ENCODE measurements around the gene ZFR2.

The ZFR2 gene

DNA sequence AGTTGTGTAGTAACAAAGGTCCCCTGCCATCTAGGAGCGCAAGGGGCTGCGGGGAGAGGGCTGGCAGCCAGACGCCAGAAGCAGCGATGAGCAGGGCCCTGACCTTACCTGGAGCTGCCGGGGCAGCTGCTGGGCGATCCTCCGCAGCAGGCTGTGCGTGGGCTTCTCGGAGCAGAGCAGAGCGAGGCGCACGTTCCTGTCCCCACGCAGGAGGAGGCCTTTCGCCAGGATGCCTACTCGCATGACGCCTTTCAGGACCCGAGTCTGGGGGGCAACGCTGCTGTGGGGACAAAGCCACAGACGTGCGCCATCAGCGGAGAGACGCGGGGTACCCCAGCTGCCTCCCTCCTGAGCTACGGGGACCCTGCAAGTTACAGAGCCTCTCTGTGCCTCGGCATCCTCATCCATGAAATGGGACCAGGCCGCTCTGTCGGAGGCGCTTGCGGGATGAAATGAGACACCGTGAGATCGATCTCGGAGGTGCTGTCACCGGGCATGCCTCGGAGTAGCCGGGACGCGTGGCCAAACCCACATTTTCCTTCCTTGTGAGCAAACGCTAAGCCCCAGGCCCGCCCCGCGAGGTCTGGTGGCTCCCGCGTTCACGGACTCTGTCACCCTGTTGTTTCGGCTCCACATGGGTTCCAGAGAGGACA is 52.1 kb downstream of the ZFR2 start:
- TF ChIP-seq, protein P1, sequence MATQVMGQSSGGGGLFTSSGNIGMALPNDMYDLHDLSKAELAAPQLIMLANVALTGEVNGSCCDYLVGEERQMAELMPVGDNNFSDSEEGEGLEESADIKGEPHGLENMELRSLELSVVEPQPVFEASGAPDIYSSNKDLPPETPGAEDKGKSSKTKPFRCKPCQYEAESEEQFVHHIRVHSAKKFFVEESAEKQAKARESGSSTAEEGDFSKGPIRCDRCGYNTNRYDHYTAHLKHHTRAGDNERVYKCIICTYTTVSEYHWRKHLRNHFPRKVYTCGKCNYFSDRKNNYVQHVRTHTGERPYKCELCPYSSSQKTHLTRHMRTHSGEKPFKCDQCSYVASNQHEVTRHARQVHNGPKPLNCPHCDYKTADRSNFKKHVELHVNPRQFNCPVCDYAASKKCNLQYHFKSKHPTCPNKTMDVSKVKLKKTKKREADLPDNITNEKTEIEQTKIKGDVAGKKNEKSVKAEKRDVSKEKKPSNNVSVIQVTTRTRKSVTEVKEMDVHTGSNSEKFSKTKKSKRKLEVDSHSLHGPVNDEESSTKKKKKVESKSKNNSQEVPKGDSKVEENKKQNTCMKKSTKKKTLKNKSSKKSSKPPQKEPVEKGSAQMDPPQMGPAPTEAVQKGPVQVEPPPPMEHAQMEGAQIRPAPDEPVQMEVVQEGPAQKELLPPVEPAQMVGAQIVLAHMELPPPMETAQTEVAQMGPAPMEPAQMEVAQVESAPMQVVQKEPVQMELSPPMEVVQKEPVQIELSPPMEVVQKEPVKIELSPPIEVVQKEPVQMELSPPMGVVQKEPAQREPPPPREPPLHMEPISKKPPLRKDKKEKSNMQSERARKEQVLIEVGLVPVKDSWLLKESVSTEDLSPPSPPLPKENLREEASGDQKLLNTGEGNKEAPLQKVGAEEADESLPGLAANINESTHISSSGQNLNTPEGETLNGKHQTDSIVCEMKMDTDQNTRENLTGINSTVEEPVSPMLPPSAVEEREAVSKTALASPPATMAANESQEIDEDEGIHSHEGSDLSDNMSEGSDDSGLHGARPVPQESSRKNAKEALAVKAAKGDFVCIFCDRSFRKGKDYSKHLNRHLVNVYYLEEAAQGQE (IDR thresholded peaks at IDR 0.05; ENCODE audit: insufficient read depth in 1 of 2, low read depth in 2 of 2, low read length in 2 of 2) = no peak
- TF ChIP-seq POLR2AphosphoS5 (IDR thresholded peaks at IDR 0.05; ENCODE audit: low read depth, low read length) = no peak
- no peak for TF ChIP-seq SIN3A (IDR thresholded peaks at IDR 0.05; ENCODE audit: borderline replicate concordance, insufficient read depth, low read length)
- no peak for TF ChIP-seq TAF1 (IDR thresholded peaks at IDR 0.05; ENCODE audit: borderline replicate concordance, insufficient read depth, low read length)
- no peak for TF ChIP-seq FOXP2 (optimal IDR thresholded peaks at IDR 0.05; ENCODE audit: borderline replicate concordance, extremely low read depth, extremely low read length, insufficient read depth)

DNA sequence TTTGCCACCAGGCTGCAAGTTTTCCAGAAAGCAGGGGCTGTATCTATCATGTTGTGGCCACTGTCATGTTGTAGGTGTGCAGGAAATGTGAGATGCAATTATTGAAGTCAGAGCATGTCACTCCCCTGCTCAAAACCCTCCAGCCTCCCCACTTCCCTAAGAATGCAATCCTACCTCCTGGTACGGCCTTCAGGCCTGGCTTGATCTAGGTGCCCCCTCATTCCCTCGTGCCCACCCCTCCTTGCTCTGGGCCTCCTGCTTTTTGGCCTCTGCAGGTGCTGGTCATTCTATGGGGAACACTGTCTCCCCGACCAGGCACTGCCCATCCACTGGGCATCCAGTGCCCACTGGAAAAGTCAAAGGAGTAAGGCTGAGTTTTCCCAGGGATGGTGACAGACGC is 54.2 kb downstream of the ZFR2 start:
- no peak for TF ChIP-seq SIN3A (IDR thresholded peaks at IDR 0.05; ENCODE audit: borderline replicate concordance, insufficient read depth, low read length)
- no peak for TF ChIP-seq POLR2AphosphoS5 (IDR thresholded peaks at IDR 0.05; ENCODE audit: low read depth, low read length)
- TF ChIP-seq TAF1 (IDR thresholded peaks at IDR 0.05; ENCODE audit: borderline replicate concordance, insufficient read depth, low read length) = no peak
- TF ChIP-seq, protein P1 (IDR thresholded peaks at IDR 0.05; ENCODE audit: insufficient read depth in 1 of 2, low read depth in 2 of 2, low read length in 2 of 2) = no peak
- TF ChIP-seq FOXP2 (optimal IDR thresholded peaks at IDR 0.05; ENCODE audit: borderline replicate concordance, extremely low read depth, extremely low read length, insufficient read depth) = no peak

DNA sequence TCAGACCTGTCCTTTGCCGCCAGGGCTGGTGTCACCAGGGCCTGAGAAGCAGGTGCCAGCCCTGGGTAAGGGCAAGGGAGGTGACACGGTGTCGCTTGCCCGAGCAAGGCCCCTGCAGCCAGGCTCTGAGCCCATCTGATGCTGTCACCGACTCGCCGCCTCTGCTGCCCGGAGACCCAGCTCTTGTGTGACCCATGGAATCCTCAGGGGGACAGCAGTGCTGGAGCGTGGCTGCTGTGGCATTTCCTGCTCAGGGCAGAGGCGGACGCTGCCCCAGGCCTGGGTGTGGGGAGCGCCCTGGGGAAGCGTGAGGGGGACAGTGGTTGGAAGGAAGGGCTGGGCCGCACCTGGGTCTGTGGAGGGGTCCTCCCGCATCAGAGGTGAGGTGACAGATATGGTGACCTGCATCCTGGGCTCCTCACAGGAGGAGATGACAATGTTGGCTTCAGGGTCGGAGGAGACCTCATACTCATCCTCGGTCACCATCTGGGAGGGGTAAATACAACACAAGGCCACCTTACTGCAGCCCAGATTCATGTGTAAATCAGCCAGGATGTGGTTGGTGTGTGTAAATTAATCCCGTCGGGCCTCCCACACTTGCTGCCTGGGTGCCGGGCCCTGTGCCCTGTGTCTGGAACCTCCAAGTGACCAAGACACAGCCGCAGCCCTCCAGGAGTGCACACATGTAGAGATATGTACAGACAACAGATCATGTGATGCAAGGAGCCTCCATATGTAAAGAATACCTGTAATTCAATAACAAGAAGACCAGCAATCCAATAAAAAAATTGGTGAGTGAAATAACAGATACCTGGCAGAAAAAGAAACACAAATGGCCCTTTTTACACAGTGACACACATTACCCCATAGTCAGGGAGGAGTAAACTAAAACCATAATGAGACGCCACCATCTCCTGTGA is 55.1 kb downstream of the ZFR2 start:
- TF ChIP-seq SIN3A (IDR thresholded peaks at IDR 0.05; ENCODE audit: borderline replicate concordance, insufficient read depth, low read length) (no peak), FOXP2 (optimal IDR thresholded peaks at IDR 0.05; ENCODE audit: borderline replicate concordance, extremely low read depth, extremely low read length, insufficient read depth) (no peak), TAF1 (IDR thresholded peaks at IDR 0.05; ENCODE audit: borderline replicate concordance, insufficient read depth, low read length) (no peak)
- TF ChIP-seq, protein P1 (IDR thresholded peaks at IDR 0.05; ENCODE audit: insufficient read depth in 1 of 2, low read depth in 2 of 2, low read length in 2 of 2) = no peak

DNA sequence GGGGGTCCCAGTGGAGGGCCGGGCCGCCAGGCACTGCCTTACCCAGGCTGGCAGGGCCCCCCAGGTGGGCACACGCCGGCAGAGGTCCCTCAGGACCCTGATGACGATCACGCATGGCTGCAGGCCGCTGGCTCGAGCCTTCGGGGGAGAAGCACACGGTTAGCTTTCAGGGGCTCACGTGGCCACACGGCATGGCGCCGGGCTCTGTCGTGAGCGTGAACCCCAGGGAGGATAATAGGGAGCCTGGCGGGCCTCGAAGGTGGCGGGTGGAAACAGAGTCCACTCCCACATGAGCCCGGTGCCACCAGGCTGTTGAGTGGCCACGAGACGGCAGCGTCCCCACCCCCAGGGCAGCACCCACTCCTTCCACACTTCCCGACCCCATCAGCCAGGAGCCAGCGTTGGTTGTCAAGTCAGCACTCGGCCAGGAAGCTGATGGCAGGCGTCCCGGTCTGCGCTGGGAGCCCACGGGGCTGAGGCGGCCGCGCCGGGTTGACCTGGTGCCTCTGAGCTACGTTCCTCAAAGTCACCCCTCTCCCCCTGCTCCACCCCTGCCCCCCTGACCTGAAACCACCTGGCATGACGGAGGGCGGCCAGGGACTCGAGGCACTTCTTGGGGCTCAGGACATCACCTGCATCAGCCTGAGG is 58.0 kb downstream of the ZFR2 start:
- TF ChIP-seq FOXP2 (optimal IDR thresholded peaks at IDR 0.05; ENCODE audit: borderline replicate concordance, extremely low read depth, extremely low read length, insufficient read depth) = no peak
- no peak for TF ChIP-seq TAF1 (IDR thresholded peaks at IDR 0.05; ENCODE audit: borderline replicate concordance, insufficient read depth, low read length)
- TF ChIP-seq, protein P1 (IDR thresholded peaks at IDR 0.05; ENCODE audit: insufficient read depth in 1 of 2, low read depth in 2 of 2, low read length in 2 of 2) = no peak
- TF ChIP-seq SIN3A (IDR thresholded peaks at IDR 0.05; ENCODE audit: borderline replicate concordance, insufficient read depth, low read length) = no peak
- TF ChIP-seq POLR2AphosphoS5 (IDR thresholded peaks at IDR 0.05; ENCODE audit: low read depth, low read length) = no peak
